PC-3 (cell line): ENCODE results near the gene PLCB4. TPM values are rescaled to one million over a fixed set of nuclear protein-coding genes. Genes with fewer than 3 reads are reported as not detected.

Experiments used
- ATAC-seq: fragments of 200-7000 bp; cut with Tn5 transposase; 2 replicates; pipeline ENCODE4 v1.9.1; 2020; ENCODE audit warnings: mild to moderate bottlenecking, moderate library complexity
- BruUV-seq: library from RNA; stranded (reverse); fragments of 400-500 nt; replicated peaks from 2 replicates; lab custom pipeline; 2021; lab: Mats Ljungman, UMichigan
- CTCF ChIA-PET: fragments of 300-600 bp; sonication (Branson Sonifier 250); formaldehyde crosslinking; loops from one replicate; lab custom pipeline; 2022; ENCODE audit warnings: antibody characterized with exemption; lab: Charles Lee
- POLR2A ChIA-PET: fragments of 300-600 bp; sonication (Branson Sonifier 250); formaldehyde crosslinking; loops from one replicate; lab custom pipeline; 2022; ENCODE audit warnings: antibody characterized with exemption; ENCODE audit not compliant: unreplicated experiment; lab: Charles Lee
- DNase-seq: peaks from one replicate; pipeline ENCODE4 v3.0.0-alpha.2; 2015
- H2AFZ ChIP-seq: fragments of 300-600 bp; sonication (generic); 2 replicates; pipeline ENCODE4 v1.6.0; 2016; ENCODE audit warnings: antibody characterized with exemption, low read length
- H3F3A ChIP-seq: fragments of 300-600 bp; sonication (generic); one replicate; pipeline ENCODE4 v1.6.0; 2017; ENCODE audit warnings: antibody characterized with exemption, low read length, control low read depth, mild to moderate bottlenecking; ENCODE audit not compliant: unreplicated experiment
- H3K27ac ChIP-seq: fragments of 300-600 bp; sonication (generic); 2 replicates; pipeline ENCODE4 v1.5.1; 2016; ENCODE audit warnings: mild to moderate bottlenecking, low read length
- H3K27me3 ChIP-seq: fragments of 300-600 bp; sonication (generic); 2 replicates; pipeline ENCODE4 v1.6.1; 2016; ENCODE audit warnings: low read length, mixed read lengths
- H3K36me3 ChIP-seq: fragments of 300-600 bp; sonication (generic); 2 replicates; pipeline ENCODE4 v1.6.1; 2016; ENCODE audit warnings: low read depth, mixed run types, low read length, mixed read lengths
- H3K4me1 ChIP-seq: fragments of 300-600 bp; sonication (generic); 2 replicates; pipeline ENCODE4 v1.5.1; 2016; ENCODE audit warnings: low read length; ENCODE audit not compliant: insufficient read depth
- H3K4me2 ChIP-seq: fragments of 300-600 bp; sonication (generic); 2 replicates; pipeline ENCODE4 v1.6.0; 2016; ENCODE audit warnings: low read length
- H3K4me3 ChIP-seq: fragments of 300-600 bp; sonication (generic); 2 replicates; pipeline ENCODE4 v1.5.1; 2016; ENCODE audit warnings: mild to moderate bottlenecking, low read length, mixed read lengths
- H3K79me2 ChIP-seq: fragments of 300-600 bp; sonication (generic); 2 replicates; pipeline ENCODE4 v1.6.1; 2017; ENCODE audit warnings: low read length, mixed read lengths
- H3K9ac ChIP-seq: fragments of 300-600 bp; sonication (generic); 2 replicates; pipeline ENCODE4 v1.6.0; 2016; ENCODE audit warnings: mild to moderate bottlenecking, low read length
- H3K9me2 ChIP-seq: fragments of 300-600 bp; sonication (generic); replicated peaks from 2 replicates; pipeline ENCODE4 v1.6.1; 2016; ENCODE audit warnings: mixed run types, low read length, mixed read lengths
- H3K9me3 ChIP-seq: fragments of 300-600 bp; sonication (generic); 2 replicates; pipeline ENCODE4 v1.6.1; 2016; ENCODE audit warnings: low read length, mixed read lengths
- H4K20me1 ChIP-seq: fragments of 300-600 bp; sonication (generic); 2 replicates; pipeline ENCODE4 v1.6.1; 2016; ENCODE audit warnings: low read length, mixed read lengths
- EZH2 ChIP-seq: fragments of 300-600 bp; sonication (generic); IDR thresholded peaks from one replicate; pipeline ENCODE4 v1.6.1; 2017; ENCODE audit warnings: antibody characterized with exemption, mild to moderate bottlenecking, low read length; ENCODE audit not compliant: unreplicated experiment
- EZH2phosphoT487 ChIP-seq: fragments of 300-600 bp; sonication (generic); IDR thresholded peaks from 2 replicates; pipeline ENCODE4 v1.6.1; 2018; ENCODE audit warnings: mild to moderate bottlenecking, antibody characterized with exemption, low read length, borderline replicate concordance
- intact Hi-C: fragments of 100-400 bp; cut with micrococcal nuclease; formaldehyde crosslinking; loops from 2 replicates; pipeline ENCODE4 v1.9.0; 2023
- total RNA-seq: library from RNA; depleted of rRNA; stranded (reverse); fragments of >200 nt; gene quantifications from 2 replicates; pipeline ENCODE4 v1.2.3, GENCODE V29; 2014
- TF ChIP-seq, protein P1 (sequence below): fragments of 300-600 bp; sonication (generic); conservative IDR thresholded peaks from 2 replicates; pipeline ENCODE4 v1.5.1; 2017; ENCODE audit warnings: antibody characterized with exemption, low read depth, mild to moderate bottlenecking, low read length

Gene PLCB4
- total RNA-seq, 1 experiment from 2014 or later, result 25.4 TPM

DNA sequence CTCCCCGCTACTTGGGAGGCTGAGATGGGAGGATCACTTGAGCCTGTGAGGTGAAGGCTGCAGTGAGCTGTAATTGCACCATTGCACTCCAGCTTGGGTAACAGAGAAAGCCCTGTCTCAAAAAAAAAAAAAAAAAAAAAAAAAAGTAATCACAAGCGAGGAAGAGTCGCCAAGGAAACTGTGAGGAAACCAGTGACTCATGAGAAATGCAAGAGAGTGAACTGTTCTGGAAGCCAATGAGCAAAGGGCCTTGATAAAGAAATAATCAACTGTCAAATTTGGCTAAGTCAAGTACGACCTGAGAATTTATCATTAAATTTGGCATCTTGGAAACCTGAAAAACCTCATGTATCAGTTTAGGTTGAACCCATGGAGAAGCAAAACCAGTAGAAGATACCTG is 429.4 kb downstream of the PLCB4 start:
- no peak overlapping the region for H3K4me2 ChIP-seq
- BruUV-seq, result no TSS peak
- intact Hi-C loops, result no loop called here
- ATAC-seq (no peak), DNase-seq (no peak)
- no peak overlapping the region for H3K4me3 ChIP-seq
- H3F3A ChIP-seq, result no peaks in the 10 kb centered on the region
- H3K27me3 ChIP-seq, result no peaks in the 10 kb centered on the region
- no peaks in the 10 kb centered on the region for H3K36me3 ChIP-seq
- POLR2A ChIA-PET, result no interaction called here
- no peaks in the 10 kb centered on the region for H4K20me1 ChIP-seq
- CTCF ChIA-PET, result no interaction called here
- H3K9me2 ChIP-seq, result no peaks in the 10 kb centered on the region
- TF ChIP-seq, protein P1, sequence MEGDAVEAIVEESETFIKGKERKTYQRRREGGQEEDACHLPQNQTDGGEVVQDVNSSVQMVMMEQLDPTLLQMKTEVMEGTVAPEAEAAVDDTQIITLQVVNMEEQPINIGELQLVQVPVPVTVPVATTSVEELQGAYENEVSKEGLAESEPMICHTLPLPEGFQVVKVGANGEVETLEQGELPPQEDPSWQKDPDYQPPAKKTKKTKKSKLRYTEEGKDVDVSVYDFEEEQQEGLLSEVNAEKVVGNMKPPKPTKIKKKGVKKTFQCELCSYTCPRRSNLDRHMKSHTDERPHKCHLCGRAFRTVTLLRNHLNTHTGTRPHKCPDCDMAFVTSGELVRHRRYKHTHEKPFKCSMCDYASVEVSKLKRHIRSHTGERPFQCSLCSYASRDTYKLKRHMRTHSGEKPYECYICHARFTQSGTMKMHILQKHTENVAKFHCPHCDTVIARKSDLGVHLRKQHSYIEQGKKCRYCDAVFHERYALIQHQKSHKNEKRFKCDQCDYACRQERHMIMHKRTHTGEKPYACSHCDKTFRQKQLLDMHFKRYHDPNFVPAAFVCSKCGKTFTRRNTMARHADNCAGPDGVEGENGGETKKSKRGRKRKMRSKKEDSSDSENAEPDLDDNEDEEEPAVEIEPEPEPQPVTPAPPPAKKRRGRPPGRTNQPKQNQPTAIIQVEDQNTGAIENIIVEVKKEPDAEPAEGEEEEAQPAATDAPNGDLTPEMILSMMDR, result no peak
- TF ChIP-seq EZH2 (no peak), EZH2phosphoT487 (no peak)
- no peaks in the 10 kb centered on the region for H3K4me1 ChIP-seq
- no peaks in the 10 kb centered on the region for H3K79me2 ChIP-seq
- H3K9me3 ChIP-seq, result no peaks in the 10 kb centered on the region
- H2AFZ ChIP-seq, result no peak overlapping the region
- H3K27ac ChIP-seq, result no peak overlapping the region
- no peak overlapping the region for H3K9ac ChIP-seq

DNA sequence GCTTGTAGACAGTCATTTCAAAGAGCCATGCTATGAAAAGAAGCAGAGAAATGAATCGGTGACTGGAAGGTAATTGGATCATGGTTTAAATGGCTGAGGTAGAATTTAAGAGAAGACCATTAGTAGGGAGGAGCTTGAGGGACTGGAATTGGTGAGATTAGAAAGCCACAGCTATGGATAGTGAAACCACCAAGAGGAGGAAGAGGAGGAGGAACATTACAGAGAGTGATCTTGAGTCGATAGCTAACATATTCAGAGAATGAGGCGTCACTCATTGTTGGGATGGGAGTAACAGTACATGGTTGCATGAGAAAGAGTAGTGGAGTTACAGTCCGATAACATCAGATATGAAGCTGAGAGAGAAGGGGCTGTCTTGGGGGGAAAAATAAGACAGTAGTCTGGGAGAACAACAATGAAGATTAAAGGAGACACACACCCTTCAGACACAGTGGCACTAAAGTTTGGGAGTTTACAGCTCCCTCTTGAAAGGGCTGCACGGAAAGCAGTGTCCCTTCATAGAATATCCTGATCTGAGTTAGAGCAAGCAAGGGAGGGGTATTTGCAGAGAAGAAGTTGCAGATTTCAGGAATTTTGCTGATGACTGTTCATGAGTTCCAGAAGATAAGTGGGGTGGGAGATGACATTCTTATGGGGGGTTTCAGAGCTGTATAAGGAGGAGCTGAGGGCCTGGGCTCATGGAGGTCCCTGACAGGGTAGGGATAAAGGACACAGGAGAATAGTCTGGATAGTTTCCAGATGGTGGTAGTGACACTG is 430.4 kb downstream of the PLCB4 start:
- intact Hi-C loops, result no loop called here
- no TSS peak for BruUV-seq
- Histone ChIP-seq H3K4me1 (no peaks in the 10 kb centered on the region), H3K36me3 (no peaks in the 10 kb centered on the region), H3K9me2 (no peaks in the 10 kb centered on the region), H3K27me3 (no peaks in the 10 kb centered on the region), H3F3A (no peaks in the 10 kb centered on the region), H2AFZ (no peak overlapping the region), H3K9me3 (no peaks in the 10 kb centered on the region), H3K27ac (no peak overlapping the region), H3K79me2 (no peaks in the 10 kb centered on the region), H4K20me1 (no peaks in the 10 kb centered on the region), H3K9ac (no peak overlapping the region), H3K4me3 (no peak overlapping the region), H3K4me2 (no peak overlapping the region)
- DNase-seq (no peak), ATAC-seq (no peak)
- TF ChIP-seq, protein P1, result no peak
- no peak for TF ChIP-seq EZH2phosphoT487
- no peak for TF ChIP-seq EZH2
- CTCF ChIA-PET, result no interaction called here
- POLR2A ChIA-PET, result no interaction called here

DNA sequence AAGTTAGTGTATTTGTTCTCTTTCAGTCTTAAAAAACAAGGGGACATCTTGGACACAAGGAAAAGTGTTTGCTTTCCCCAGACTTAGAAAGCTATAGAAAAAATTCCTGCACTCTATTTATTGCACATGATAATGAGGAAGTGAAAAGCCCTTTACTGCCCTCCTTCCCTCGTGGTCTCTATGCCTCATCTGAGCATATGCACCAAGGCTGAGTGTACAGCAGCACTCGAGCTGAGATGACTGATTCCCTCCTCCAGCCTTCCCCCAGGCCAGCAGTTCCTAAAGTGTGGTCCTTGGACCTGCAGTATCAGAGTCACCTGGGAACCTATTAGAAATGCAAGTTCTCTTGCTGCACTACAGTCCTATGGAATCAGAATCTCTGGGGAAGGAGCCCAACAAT is 431.2 kb downstream of the PLCB4 start:
- Histone ChIP-seq H3K36me3 (no peaks in the 10 kb centered on the region), H3K9me2 (no peaks in the 10 kb centered on the region), H3K9me3 (no peaks in the 10 kb centered on the region), H3K79me2 (no peaks in the 10 kb centered on the region), H3K27me3 (no peaks in the 10 kb centered on the region), H4K20me1 (no peaks in the 10 kb centered on the region), H3K4me3 (no peak overlapping the region), H3K4me2 (no peak overlapping the region), H3K9ac (no peak overlapping the region), H3F3A (no peaks in the 10 kb centered on the region), H2AFZ (no peak overlapping the region), H3K4me1 (no peaks in the 10 kb centered on the region), H3K27ac (no peak overlapping the region)
- DNase-seq (no peak), ATAC-seq (no peak)
- POLR2A ChIA-PET, result no interaction called here
- no TSS peak for BruUV-seq
- CTCF ChIA-PET, result no interaction called here
- intact Hi-C loops, result no loop called here
- TF ChIP-seq EZH2, result no peak
- TF ChIP-seq, protein P1, result no peak
- no peak for TF ChIP-seq EZH2phosphoT487
